Measurements from ENCODE around the gene ROCK2.

The ROCK2 gene

GRCh38 chr2:11326677-11327211, 17.7 kb downstream of the ROCK2 start:
- no peak for TF ChIP-seq MYC (IDR thresholded peaks at IDR 0.05; ENCODE audit: low read depth, low read length)
- TF ChIP-seq POLR2A (IDR thresholded peaks at IDR 0.05; ENCODE audit: extremely low read depth, insufficient read length): no peak
- TF ChIP-seq MAX (IDR thresholded peaks at IDR 0.05; ENCODE audit: low read depth, low read length): no peak
- no peak for TF ChIP-seq CTCF (IDR thresholded peaks at IDR 0.05; ENCODE audit: low read depth, low read length)
- no peak for DNase-seq (ENCODE audit: low read depth)
- H3K4me3 ChIP-seq (ENCODE audit: low read depth, low read length): no peak overlapping the region

- DNase-seq (ENCODE audit: low read depth): no peak
- no peak overlapping the region for H3K4me3 ChIP-seq (ENCODE audit: low read depth, low read length)
- TF ChIP-seq MYC (IDR thresholded peaks at IDR 0.05; ENCODE audit: low read depth, low read length): no peak
- TF ChIP-seq CTCF (IDR thresholded peaks at IDR 0.05; ENCODE audit: low read depth, low read length): no peak
- no peak for TF ChIP-seq MAX (IDR thresholded peaks at IDR 0.05; ENCODE audit: low read depth, low read length)
- TF ChIP-seq POLR2A (IDR thresholded peaks at IDR 0.05; ENCODE audit: extremely low read depth, insufficient read length): no peak
Measured at GRCh38 chr2:11325961-11326676, 18.3 kb downstream of the ROCK2 start.

- no peak for DNase-seq (ENCODE audit: low read depth)
- TF ChIP-seq MYC (IDR thresholded peaks at IDR 0.05; ENCODE audit: low read depth, low read length) (no peak), POLR2A (IDR thresholded peaks at IDR 0.05; ENCODE audit: extremely low read depth, insufficient read length) (no peak), CTCF (IDR thresholded peaks at IDR 0.05; ENCODE audit: low read depth, low read length) (no peak), MAX (IDR thresholded peaks at IDR 0.05; ENCODE audit: low read depth, low read length) (no peak)
- no peak overlapping the region for H3K4me3 ChIP-seq (ENCODE audit: low read depth, low read length)
Measured at GRCh38 chr2:11321847-11322246, 22.6 kb downstream of the ROCK2 start.

GRCh38 chr2:11320698-11321492, 23.5 kb downstream of the ROCK2 start:
- TF ChIP-seq POLR2A (IDR thresholded peaks at IDR 0.05; ENCODE audit: extremely low read depth, insufficient read length): no peak
- no peak for TF ChIP-seq MYC (IDR thresholded peaks at IDR 0.05; ENCODE audit: low read depth, low read length)
- no peak for TF ChIP-seq CTCF (IDR thresholded peaks at IDR 0.05; ENCODE audit: low read depth, low read length)
- TF ChIP-seq MAX (IDR thresholded peaks at IDR 0.05; ENCODE audit: low read depth, low read length): no peak
- H3K4me3 ChIP-seq (ENCODE audit: low read depth, low read length): no peak overlapping the region
- peak; percentile 22 for DNase-seq (ENCODE audit: low read depth)

- no peak for DNase-seq (ENCODE audit: low read depth)
- TF ChIP-seq MYC (IDR thresholded peaks at IDR 0.05; ENCODE audit: low read depth, low read length) (no peak), MAX (IDR thresholded peaks at IDR 0.05; ENCODE audit: low read depth, low read length) (no peak), CTCF (IDR thresholded peaks at IDR 0.05; ENCODE audit: low read depth, low read length) (no peak), POLR2A (IDR thresholded peaks at IDR 0.05; ENCODE audit: extremely low read depth, insufficient read length) (no peak)
- H3K4me3 ChIP-seq (ENCODE audit: low read depth, low read length): no peak overlapping the region
Measured at GRCh38 chr2:11319939-11320338, 24.5 kb downstream of the ROCK2 start.
